GM23338 (cell line): ENCODE results near the gene PSMB11. TPM values are rescaled to one million over a fixed set of nuclear protein-coding genes. Genes with fewer than 3 reads are reported as not detected.

Experiments
- ATAC-seq: fragments of 200-7000 bp; cut with Tn5 transposase; 3 replicates; pipeline ENCODE4 v1.9.1; 2020
- DNase-seq: peaks from one replicate; pipeline ENCODE4 v3.0.0-alpha.2; 2015; ENCODE audit warnings: low spot score
- H2AFZ ChIP-seq: fragments of 200-600 bp; sonication (generic); 2 replicates; pipeline ENCODE4 v1.8.0; 2016; ENCODE audit warnings: antibody characterized with exemption, mild to moderate bottlenecking, moderate library complexity
- H3F3A ChIP-seq: fragments of 200-600 bp; sonication (generic); replicated peaks from 2 replicates; pipeline ENCODE4 v1.8.0; 2017; ENCODE audit warnings: antibody characterized with exemption, mixed run types, low read depth
- H3K27ac ChIP-seq: fragments of 200-600 bp; sonication (generic); 2 replicates; pipeline ENCODE4 v1.6.1; 2016; ENCODE audit warnings: low read depth
- H3K27me3 ChIP-seq: fragments of 200-600 bp; sonication (generic); 2 replicates; pipeline ENCODE4 v1.8.0; 2016; ENCODE audit warnings: mild to moderate bottlenecking, mixed run types, moderate library complexity; ENCODE audit not compliant: insufficient read depth
- H3K36me3 ChIP-seq: fragments of 200-600 bp; sonication (generic); 2 replicates; pipeline ENCODE4 v1.8.0; 2016; ENCODE audit warnings: mild to moderate bottlenecking; ENCODE audit not compliant: insufficient read depth
- H3K4me1 ChIP-seq: fragments of 200-600 bp; sonication (generic); 2 replicates; pipeline ENCODE4 v1.8.0; 2016; ENCODE audit warnings: mild to moderate bottlenecking, moderate library complexity; ENCODE audit not compliant: insufficient read depth
- H3K4me2 ChIP-seq: fragments of 200-600 bp; sonication (generic); 2 replicates; pipeline ENCODE4 v1.7.1; 2017; ENCODE audit warnings: mixed run types
- H3K4me3 ChIP-seq: fragments of 200-600 bp; sonication (generic); 2 replicates; pipeline ENCODE4 v1.6.1; 2016; ENCODE audit warnings: mixed run types
- H3K79me2 ChIP-seq: fragments of 200-600 bp; sonication (generic); replicated peaks from 2 replicates; pipeline ENCODE4 v1.8.0; 2017; ENCODE audit warnings: mild to moderate bottlenecking; ENCODE audit not compliant: insufficient read depth
- H3K9me2 ChIP-seq: fragments of 200-600 bp; sonication (generic); 2 replicates; pipeline ENCODE4 v1.8.0; 2017; ENCODE audit not compliant: insufficient read depth
- H4K20me1 ChIP-seq: fragments of 200-600 bp; sonication (generic); replicated peaks from 2 replicates; pipeline ENCODE4 v1.8.0; 2017; ENCODE audit warnings: mild to moderate bottlenecking; ENCODE audit not compliant: insufficient read depth
- H3K27ac Mint-ChIP-seq: 2 replicates; pipeline ENCODE4 v1.8.0; 2020; ENCODE audit warnings: inconsistent platforms, mild to moderate bottlenecking, moderate library complexity, mixed read lengths
- H3K27me3 Mint-ChIP-seq: 3 replicates; pipeline ENCODE4 v1.8.0; 2022; ENCODE audit warnings: low read depth, mild to moderate bottlenecking, moderate library complexity, mixed read lengths, inconsistent platforms; ENCODE audit not compliant: insufficient read depth, poor library complexity
- H3K36me3 Mint-ChIP-seq: 3 replicates; pipeline ENCODE4 v1.8.0; 2021; ENCODE audit warnings: low read depth, mild to moderate bottlenecking, inconsistent platforms, moderate library complexity, mixed read lengths
- H3K4me1 Mint-ChIP-seq: 3 replicates; pipeline ENCODE4 v1.8.0; 2020; ENCODE audit warnings: mild to moderate bottlenecking, inconsistent platforms, mixed read lengths
- H3K4me3 Mint-ChIP-seq: 3 replicates; pipeline ENCODE4 v1.8.0; 2021; ENCODE audit warnings: moderate library complexity, mild to moderate bottlenecking, inconsistent platforms, mixed read lengths
- H3K9me3 Mint-ChIP-seq: 3 replicates; pipeline ENCODE4 v1.8.0; 2020; ENCODE audit warnings: moderate library complexity, mild to moderate bottlenecking, inconsistent platforms, mixed read lengths
- CTCF ChIP-seq, 2 experiments: fragments of 200-600 bp in 1 of 2; sonication (generic) in 1 of 2; conservative IDR thresholded peaks; 2 replicates each; pipeline versions ENCODE4 v1.5.1 to v1.6.1; 2016 to 2017; ENCODE audit warnings: antibody characterized with exemption in 2 of 2, low read depth in 2 of 2, mild to moderate bottlenecking in 2 of 2, moderate library complexity in 1 of 2
- ETS1 ChIP-seq: IDR thresholded peaks from 2 replicates; pipeline ENCODE4 v1.6.1; 2016; ENCODE audit warnings: antibody characterized with exemption
- EZH2 ChIP-seq: fragments of 200-600 bp; sonication (generic); IDR thresholded peaks from one replicate; pipeline ENCODE4 v1.8.0; 2017; ENCODE audit warnings: antibody characterized with exemption, mild to moderate bottlenecking, low read depth; ENCODE audit not compliant: unreplicated experiment
- EZH2phosphoT487 ChIP-seq: fragments of 200-600 bp; sonication (generic); IDR thresholded peaks from one replicate; pipeline ENCODE4 v1.8.1; 2018; ENCODE audit warnings: antibody characterized with exemption; ENCODE audit not compliant: unreplicated experiment
- NANOG ChIP-seq: IDR thresholded peaks from 2 replicates; pipeline ENCODE4 v1.6.1; 2016; ENCODE audit warnings: antibody characterized with exemption, borderline replicate concordance
- REST ChIP-seq: IDR thresholded peaks from one replicate; pipeline ENCODE4 v1.6.1; 2018; ENCODE audit warnings: antibody characterized with exemption; ENCODE audit not compliant: unreplicated experiment
- ZNF114 ChIP-seq: fragments of 250-450 bp; sonication (Bioruptor Pico); IDR thresholded peaks from 2 replicates; pipeline ENCODE4 v1.5.0; 2020; ENCODE audit warnings: mild to moderate bottlenecking, moderate library complexity
- ZNF331 ChIP-seq: fragments of 250-450 bp; sonication (Bioruptor Pico); IDR thresholded peaks from 2 replicates; pipeline ENCODE4 v1.5.0; 2020; ENCODE audit warnings: low read depth, mild to moderate bottlenecking, moderate library complexity
- polyA plus RNA-seq: library from polyadenylated mRNA; unstranded; fragments of >200 nt; fragmentation: Nextera tagmentation; extraction: Ambion mirVana; gene quantifications from 2 replicates; pipeline ENCODE4 v1.2.1, GENCODE V29; 2016
- total RNA-seq: library from RNA; depleted of rRNA; stranded (reverse); fragments of >200 nt; shearing (Covaris generic); gene quantifications from 2 replicates; pipeline ENCODE4 v1.2.3, GENCODE V29; 2014

PSMB11 gene
- total and polyA plus RNA-seq, 2 experiments from 2014 or later: 0.07 TPM; not detected in 1

GRCh38 chr14:23086565-23086964, 44.6 kb downstream of the PSMB11 start (continued):
- no peak for TF ChIP-seq REST

DNA sequence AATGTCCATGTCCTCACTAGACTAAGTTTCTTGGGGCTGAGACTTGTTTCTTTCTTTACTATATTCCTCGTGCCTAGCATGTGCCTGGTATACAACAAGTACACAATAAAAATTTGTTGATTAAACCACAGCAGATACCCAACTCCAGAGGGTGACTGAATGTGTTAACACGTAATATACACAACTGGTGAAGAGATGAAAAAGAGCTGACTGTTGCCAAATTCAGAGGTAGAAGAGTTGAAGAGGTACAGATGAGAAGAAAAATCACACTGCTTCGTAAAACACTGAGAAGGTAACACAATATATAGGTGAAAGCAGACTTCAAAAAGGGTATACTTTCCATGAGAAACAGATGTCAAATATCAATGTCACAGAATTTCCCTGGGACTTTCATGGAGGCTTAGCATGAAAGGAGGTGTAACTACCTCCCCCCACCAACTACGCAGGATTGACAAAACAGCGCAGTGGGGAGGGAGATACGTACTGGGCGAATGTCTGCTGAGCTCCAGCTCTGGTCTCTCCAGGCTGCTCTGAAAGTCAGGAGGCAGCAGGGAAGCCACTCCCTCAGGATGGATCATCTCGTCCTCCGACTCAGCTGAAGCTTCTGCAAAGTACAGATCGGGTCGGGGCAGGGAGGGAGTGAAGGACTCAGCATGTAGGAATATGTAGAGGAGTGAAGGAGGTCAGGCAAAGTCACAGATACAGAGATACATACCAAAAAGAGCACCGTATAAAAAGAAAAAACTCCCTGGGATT, 47.7 kb downstream of the PSMB11 start:
- Histone ChIP-seq H3K79me2 (peaks cover 63% of the 10 kb centered on the region), H3K4me1 (peaks cover 6% of the 10 kb centered on the region; the same call in 1 of the 2 replicates), H3K4me2 (no peak overlapping the region), H4K20me1 (peaks cover 36% of the 10 kb centered on the region), H3K27me3 (no peaks in the 10 kb centered on the region), H3K9me2 (no peaks in the 10 kb centered on the region), H2AFZ (no peak overlapping the region), H3K27ac (no peak overlapping the region), H3K36me3 (peaks cover 69% of the 10 kb centered on the region), H3F3A (no peaks in the 10 kb centered on the region; the same call in 1 of the 2 replicates), H3K4me3 (no peak overlapping the region)
- Mint-ChIP-seq H3K27me3 (peaks cover 2% of the 10 kb centered on the region), H3K36me3 (peaks cover 77% of the 10 kb centered on the region), H3K9me3 (no peaks in the 10 kb centered on the region), H3K4me3 (no peak overlapping the region), H3K4me1 (no peaks in the 10 kb centered on the region; the same call in 2 of the 3 replicates), H3K27ac (no peak overlapping the region)
- ATAC-seq: no peak
- no peak for DNase-seq
- TF ChIP-seq EZH2 (no peak), REST (no peak), ZNF114 (CRISPR knock-in tag) (no peak), CTCF (conservative IDR thresholded peaks at IDR 0.05; ENCODE audit: low read depth in 2 of 2) (no peak), NANOG (no peak), ETS1 (no peak), ZNF331 (CRISPR knock-in tag) (no peak), EZH2phosphoT487 (no peak)
